Measurements from ENCODE around the gene DPP7. TPM values are rescaled to one million over a fixed set of nuclear protein-coding genes. Genes with fewer than 3 reads are reported as not detected.

The DPP7 gene
- total RNA-seq, 2 donors from 2014 or later: 147 to 235 TPM

- intact Hi-C loops (cut with DNase I): no loop called here
- DNase-seq (ENCODE audit: low spot score): no peak
- WGBS: 0% methylated on average over 27 of the region's 45 CpGs
Observed at GRCh38 chr9:137114220-137114612, 317 bp downstream of the DPP7 start.

GRCh38 chr9:137113385-137114159 lies 961 bp downstream of the DPP7 start:
- Histone ChIP-seq H3K27ac (no peak overlapping the region), H3K9me3 (no peaks in the 10 kb centered on the region), H3K4me1 (replicated peaks) (no peaks in the 10 kb centered on the region), H3K4me3 (peak overlapping the region in 1 of 2 donors; percentile 67), H3K27me3 (replicated peaks; ENCODE audit: insufficient read depth) (no peaks in the 10 kb centered on the region), H3K36me3 (no peaks in the 10 kb centered on the region)
- TF ChIP-seq CTCF (IDR thresholded peaks at IDR 0.05): no peak
- no peak for TF ChIP-seq POLR2A (IDR thresholded peaks at IDR 0.05)
- no peak for TF ChIP-seq POLR2AphosphoS5 (IDR thresholded peaks at IDR 0.05)
- WGBS: 46% methylated on average over 42 of the region's 66 CpGs
- intact Hi-C loops (cut with DNase I): no loop called here
- DNase-seq (ENCODE audit: low spot score): no peak

More at GRCh38 chr9:137114220-137114612, 317 bp downstream of the DPP7 start:
- H3K4me3 ChIP-seq: peak overlapping the region; percentile 50 to 67
- H3K36me3 ChIP-seq: no peaks in the 10 kb centered on the region
- H3K27ac ChIP-seq: peak overlapping the region in 1 of 2 donors; percentile 47
- no peaks in the 10 kb centered on the region for H3K4me1 ChIP-seq (replicated peaks)
- TF ChIP-seq CTCF (IDR thresholded peaks at IDR 0.05): no peak
- TF ChIP-seq POLR2A (IDR thresholded peaks at IDR 0.05): no peak
- no peak for TF ChIP-seq POLR2AphosphoS5 (IDR thresholded peaks at IDR 0.05)
- H3K27me3 ChIP-seq (replicated peaks; ENCODE audit: insufficient read depth): no peaks in the 10 kb centered on the region
- no peaks in the 10 kb centered on the region for H3K9me3 ChIP-seq

- Histone ChIP-seq H3K4me1 (replicated peaks) (no peaks in the 10 kb centered on the region), H3K27me3 (replicated peaks; ENCODE audit: insufficient read depth) (no peaks in the 10 kb centered on the region), H3K4me3 (no peak overlapping the region), H3K36me3 (peaks cover 0 to 7% of the 10 kb centered on the region in 2 donors), H3K9me3 (no peaks in the 10 kb centered on the region), H3K27ac (no peak overlapping the region)
- intact Hi-C loops (cut with DNase I): no loop called here
- 93% methylated on average over 28 of the region's 42 CpGs for WGBS
- no peak for TF ChIP-seq POLR2AphosphoS5 (IDR thresholded peaks at IDR 0.05)
- no peak for TF ChIP-seq CTCF (IDR thresholded peaks at IDR 0.05)
- TF ChIP-seq POLR2A (IDR thresholded peaks at IDR 0.05): no peak
- no peak for DNase-seq (ENCODE audit: low spot score)
Observed at GRCh38 chr9:137112564-137113384, 1.8 kb downstream of the DPP7 start.

DNA sequence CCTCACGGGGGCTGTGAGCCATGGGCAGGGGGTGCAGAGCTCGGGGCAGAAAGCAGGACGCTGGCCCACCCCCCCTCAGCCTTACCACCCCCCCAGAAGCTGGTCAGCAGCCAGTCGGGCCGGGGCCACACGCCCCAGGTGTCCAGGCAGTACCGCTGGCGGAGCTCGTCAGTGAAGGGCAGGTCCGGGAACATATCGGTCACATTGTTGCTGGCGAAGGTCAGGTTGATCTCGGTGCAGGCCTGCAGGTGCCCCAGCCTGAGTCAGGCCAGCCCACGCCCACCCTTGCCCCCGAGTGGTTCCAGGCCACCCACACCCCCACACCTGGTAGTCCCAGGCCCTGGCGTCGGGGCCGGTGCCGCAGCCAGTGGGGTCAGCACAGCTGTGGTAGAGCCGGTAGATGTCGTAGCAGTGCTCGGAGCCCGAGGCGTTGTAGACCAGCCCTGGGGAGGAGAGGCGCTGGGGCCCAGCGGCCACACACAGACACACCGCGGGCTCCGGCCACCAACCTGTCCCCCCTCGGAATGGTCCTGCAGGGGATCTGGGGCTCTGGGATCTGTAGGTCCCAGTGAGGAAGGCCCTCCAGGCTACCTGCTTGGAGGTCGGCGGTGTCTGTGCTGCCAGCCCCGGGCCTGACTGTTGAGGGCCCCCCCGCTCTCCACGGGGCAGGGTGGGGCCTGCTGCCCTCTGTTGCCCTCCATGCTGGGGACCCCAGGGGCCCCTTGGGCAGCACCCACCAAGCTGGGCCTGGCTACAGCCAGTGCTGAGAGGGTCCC lies 2.6 kb downstream of the DPP7 start:
- Histone ChIP-seq H3K4me3 (no peak overlapping the region), H3K27ac (no peak overlapping the region), H3K36me3 (peaks cover 0 to 15% of the 10 kb centered on the region in 2 donors), H3K9me3 (no peaks in the 10 kb centered on the region), H3K27me3 (replicated peaks; ENCODE audit: insufficient read depth) (no peaks in the 10 kb centered on the region), H3K4me1 (replicated peaks) (no peaks in the 10 kb centered on the region)
- intact Hi-C loops (cut with DNase I): no loop called here
- WGBS: 91% methylated on average over 19 of the region's 35 CpGs
- TF ChIP-seq POLR2AphosphoS5 (IDR thresholded peaks at IDR 0.05): no peak
- TF ChIP-seq CTCF (IDR thresholded peaks at IDR 0.05): no peak
- no peak for TF ChIP-seq POLR2A (IDR thresholded peaks at IDR 0.05)
- no peak for DNase-seq (ENCODE audit: low spot score)
